GM18520 (cell line): ENCODE measurements around the gene GSTA2.
"Not testable (repeated sequence)": the region's sequence is repeated elsewhere in the genome, so short reads cannot be mapped to it uniquely, and the experiment has no call there.

Experiments used
- ATAC-seq: cut with Tn5 transposase; IDR thresholded peaks from one replicate; pipeline ENCODE4 v1.9.1; 2021; ENCODE audit not compliant: unreplicated experiment

Gene GSTA2

GRCh38 chr6:52760105-52760765 lies 3.0 kb downstream of the GSTA2 start:
- ATAC-seq = no peak

GRCh38 chr6:52759085-52759484 lies 4.2 kb downstream of the GSTA2 start:
- ATAC-seq = no peak

- ATAC-seq = not testable (repeated sequence)
These were observed 5.5 kb downstream of the GSTA2 start for GRCh38 chr6:52757651-52758338.

DNA sequence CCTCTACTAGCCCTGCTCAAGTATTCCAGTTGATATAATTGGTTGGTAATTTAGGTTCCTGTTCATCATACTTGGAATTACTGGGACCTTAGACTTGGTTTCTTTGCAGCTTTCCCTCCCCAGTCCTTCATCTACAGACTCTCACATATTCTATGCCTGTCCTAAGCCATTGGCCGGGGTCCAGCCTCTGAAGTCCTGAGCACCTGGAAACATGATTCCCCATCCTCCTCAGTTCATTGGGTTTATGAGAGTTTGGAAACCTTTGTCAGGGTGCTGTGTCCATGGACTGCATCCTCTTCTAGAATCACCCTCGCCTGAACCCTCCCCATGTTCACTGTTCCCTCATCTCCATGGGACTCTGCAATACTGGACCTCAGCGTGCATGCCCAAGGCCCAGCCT lies 8.8 kb downstream of the GSTA2 start:
- no peak for ATAC-seq

DNA sequence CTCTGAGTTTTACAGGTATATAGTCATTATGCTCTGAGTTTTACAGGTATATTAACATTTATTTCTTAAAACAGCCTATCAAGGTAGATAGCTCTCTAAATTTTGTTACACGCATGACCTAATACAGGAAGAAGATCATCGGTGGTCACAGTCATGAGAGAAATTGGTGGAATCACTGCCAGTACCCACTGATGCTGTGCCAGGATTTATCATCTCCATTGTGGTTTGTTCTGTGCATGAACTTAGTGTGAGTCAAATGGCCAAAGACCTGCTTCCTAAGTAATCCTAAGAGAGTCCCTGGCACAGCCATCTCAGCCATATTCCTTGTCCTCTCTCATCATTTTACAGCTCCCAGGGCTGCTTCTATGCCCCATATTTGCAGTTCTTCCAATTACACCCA lies 10.1 kb downstream of the GSTA2 start:
- not testable (repeated sequence) for ATAC-seq

DNA sequence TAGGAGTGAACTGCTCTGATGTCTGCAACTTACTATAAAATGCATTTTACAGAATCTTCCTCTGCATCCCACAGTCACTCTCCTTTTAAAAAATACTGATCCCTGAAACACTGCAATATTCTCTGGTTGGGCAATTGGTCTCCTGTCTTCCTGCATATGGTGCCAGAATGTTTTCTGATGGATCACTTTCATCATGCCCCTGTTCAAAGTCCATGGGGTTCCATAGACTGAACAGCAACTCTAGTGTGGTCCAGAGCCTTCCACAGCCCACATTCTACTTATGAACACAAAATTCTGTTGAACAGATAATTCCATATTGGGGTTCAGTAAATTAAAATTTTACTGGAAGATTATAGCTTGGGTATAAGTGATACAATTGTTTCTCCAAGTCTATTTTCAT lies 11.0 kb downstream of the GSTA2 start:
- ATAC-seq = no peak

- ATAC-seq = no peak
These were observed 13.6 kb downstream of the GSTA2 start for GRCh38 chr6:52749556-52750152.

- ATAC-seq = not testable (repeated sequence)
These were observed 16.0 kb downstream of the GSTA2 start for GRCh38 chr6:52747301-52747700.

DNA sequence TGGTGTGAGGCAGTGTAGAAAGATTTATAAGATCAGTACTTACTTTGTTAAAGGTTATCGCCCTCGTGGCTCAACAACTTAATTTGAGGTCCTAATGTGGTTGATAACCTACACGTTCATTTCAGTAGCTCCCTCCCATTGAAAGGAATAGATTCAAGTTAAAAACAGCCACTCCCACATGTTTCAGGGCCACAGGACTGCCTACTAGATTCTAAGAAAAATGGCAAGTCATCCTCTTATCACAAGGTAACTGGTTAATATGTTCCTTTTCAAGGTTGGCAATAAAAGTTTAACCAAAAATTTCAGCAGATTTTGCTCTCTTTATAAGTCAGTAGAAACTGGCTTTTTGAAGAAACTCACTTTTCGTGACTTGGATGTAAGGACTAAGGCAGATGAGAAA lies 17.1 kb downstream of the GSTA2 start:
- no peak for ATAC-seq

GRCh38 chr6:52745764-52746201 lies 17.5 kb downstream of the GSTA2 start:
- ATAC-seq = no peak

GRCh38 chr6:52741872-52742271 lies 21.4 kb downstream of the GSTA2 start:
- ATAC-seq = no peak

DNA sequence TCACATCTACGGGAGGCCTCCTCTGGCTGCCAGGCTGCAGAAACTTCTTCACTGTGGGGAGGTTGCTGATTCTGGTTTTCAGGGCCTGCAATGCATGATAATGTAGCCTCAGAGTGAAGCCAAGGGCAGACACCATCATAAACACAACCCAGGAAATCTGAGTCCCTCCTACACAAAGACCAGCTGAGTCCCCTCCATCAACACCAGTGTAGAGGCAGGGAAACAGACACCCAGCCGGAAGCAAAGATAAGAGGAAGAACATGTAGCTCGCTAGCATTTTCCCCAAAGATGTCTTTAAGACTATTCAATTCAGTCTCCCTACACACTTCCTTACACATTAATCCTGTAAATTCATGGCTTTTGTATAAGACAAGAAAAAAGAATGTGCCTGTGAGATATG lies 23.6 kb downstream of the GSTA2 start:
- ATAC-seq = no peak

- no peak for ATAC-seq
These were observed 24.1 kb downstream of the GSTA2 start for GRCh38 chr6:52739134-52739533.

DNA sequence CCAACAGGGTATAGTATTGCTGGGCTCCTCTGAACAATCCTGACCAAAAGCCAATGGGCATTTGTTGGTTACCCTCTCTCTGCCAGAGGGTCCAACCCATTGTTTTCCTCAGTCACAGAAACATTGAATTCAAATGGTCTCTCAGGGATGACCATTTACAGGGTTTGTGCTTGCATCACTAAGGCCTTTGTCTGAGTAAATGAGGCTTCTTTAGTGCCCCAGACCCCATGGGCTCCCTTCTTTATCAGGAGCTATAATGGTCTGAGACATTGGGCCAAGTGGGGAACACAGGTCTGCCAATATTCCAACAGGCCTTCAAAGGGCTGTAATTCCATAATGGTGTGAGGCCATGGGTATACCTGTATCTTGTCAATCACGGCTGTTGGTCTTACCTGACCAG lies 27.1 kb downstream of the GSTA2 start:
- no peak for ATAC-seq

DNA sequence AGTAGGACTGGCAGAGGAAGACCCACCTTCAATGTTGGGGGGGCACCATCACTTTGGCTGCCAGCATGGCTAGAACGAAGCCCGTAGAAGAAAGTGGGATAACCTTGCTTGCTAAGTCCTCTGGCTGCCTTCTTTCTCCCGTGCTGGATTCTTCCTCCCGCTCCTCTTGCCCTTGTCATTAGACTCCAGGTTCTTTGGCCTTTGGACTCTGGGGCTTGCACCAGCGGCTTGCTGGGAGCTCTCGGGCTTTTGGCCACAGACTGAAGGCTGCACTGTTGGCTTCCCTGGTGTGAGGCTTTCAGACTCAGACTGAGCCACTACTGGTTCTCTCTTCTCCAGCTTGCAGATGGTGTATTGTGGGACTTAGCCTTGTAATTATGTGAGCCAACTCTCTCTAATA lies 28.2 kb downstream of the GSTA2 start:
- no peak for ATAC-seq

- ATAC-seq = no peak
These were observed 29.2 kb downstream of the GSTA2 start for GRCh38 chr6:52734072-52734471.

DNA sequence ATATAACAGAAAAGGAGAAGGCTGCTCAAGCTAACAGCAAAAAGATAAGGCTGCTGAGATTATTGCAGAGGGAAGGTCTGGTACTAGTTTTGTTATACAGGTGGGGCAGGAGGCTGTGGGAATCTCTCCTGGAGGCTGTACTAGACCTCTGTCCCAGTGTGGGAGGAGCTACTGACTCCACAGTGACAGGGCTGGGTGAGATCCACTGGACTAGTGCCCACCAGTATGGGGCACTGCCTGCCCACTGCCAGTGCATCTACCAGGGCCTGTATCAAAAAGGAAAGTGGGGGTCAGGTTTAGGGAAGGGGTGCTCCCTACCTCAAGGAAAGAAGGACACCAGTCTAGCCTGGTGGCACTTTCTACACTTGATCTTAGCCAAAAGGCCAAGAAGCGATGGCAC lies 30.1 kb downstream of the GSTA2 start:
- no peak for ATAC-seq

DNA sequence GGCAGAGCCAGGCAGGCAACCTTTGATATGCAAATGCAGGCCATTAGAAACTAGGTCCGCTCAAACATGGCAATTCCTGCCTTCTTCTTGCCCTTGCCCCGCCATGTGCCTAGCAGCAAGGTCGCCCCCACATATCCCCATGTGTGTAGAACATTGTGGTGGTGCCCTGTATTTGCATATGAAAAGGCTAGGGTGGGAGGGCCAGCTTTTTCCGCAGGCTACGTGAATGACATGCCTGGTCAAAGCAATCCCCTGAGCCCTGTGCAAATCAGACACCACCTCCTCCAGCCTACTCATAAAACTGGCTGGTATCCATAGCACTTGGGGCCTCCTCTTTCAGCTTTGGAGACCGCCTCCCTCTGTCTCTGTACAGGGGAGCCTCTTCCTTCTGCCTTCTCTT lies 31.6 kb downstream of the GSTA2 start:
- ATAC-seq = no peak

DNA sequence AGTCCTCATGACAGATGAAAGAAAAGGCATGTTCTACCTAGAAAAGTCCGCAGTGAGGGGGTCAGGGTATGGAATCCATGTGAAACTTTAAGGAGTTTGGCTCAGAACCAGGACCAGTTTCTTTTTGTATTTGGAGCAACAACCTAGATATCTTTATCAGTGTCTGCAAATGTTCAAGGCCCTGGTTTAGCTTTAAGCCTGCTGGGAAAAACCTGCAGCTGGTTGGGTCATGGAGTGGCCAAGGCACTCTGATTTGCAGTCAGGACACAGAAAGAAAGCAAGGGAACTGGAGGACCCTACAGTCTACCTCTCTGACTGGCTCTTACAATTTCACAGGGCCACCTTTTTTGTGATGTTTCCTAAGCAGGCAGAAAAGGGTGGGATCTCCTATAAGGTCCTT lies 33.7 kb downstream of the GSTA2 start:
- ATAC-seq = no peak

GRCh38 chr6:52728394-52728793 lies 34.9 kb downstream of the GSTA2 start:
- no peak for ATAC-seq

DNA sequence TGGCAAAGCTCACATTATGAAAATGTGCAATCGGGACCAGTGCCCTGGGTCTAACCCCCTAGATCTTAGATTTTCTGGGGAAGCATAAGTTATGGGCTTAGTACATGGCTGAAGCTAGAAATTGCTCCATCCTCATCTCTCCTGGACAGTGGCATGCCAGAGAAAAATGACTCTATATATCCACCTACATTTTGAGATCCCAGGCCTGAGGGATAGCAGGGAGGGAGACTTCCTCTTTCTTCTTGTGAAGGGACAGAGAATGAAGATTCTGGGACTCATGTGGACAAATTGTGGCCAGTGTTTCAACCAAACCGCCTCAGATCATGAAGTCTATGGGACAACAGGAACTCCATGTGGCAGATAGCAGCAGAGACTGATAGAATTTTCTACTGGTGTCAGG lies 35.4 kb downstream of the GSTA2 start:
- ATAC-seq = no peak

- ATAC-seq = no peak
These were observed 36.3 kb downstream of the GSTA2 start for GRCh38 chr6:52726741-52727535.
